ENCODE results near the gene CTAGE6. TPM values are rescaled to one million over a fixed set of nuclear protein-coding genes. Genes with fewer than 3 reads are reported as not detected.
"Not testable (repeated sequence)": the region's sequence is repeated elsewhere in the genome, so short reads cannot be mapped to it uniquely, and the experiment has no call there.

The CTAGE6 gene
- total RNA-seq, 4 donors from 2014 or later = 0.94 to 1.1 TPM; not detected in 2

GRCh38 chr7:143714581-143715454, 42.7 kb downstream of the CTAGE6 start:
- H3K4me3 ChIP-seq, H3K36me3 ChIP-seq, H3K27me3 ChIP-seq, H3K27ac ChIP-seq, H3K9me3 ChIP-seq, H3K4me1 ChIP-seq, ATAC-seq: not testable (repeated sequence)
- WGBS, 2 donors (ENCODE audit: low coverage in 1 of 2) = no CpG with 5 or more reads among the region's 11 CpGs

- not testable (repeated sequence) for H3K9me3 ChIP-seq, ATAC-seq, H3K27me3 ChIP-seq, H3K4me3 ChIP-seq, H3K27ac ChIP-seq, H3K4me1 ChIP-seq, H3K36me3 ChIP-seq
- no CpG with 5 or more reads among the region's 5 CpGs for WGBS, 2 donors (ENCODE audit: low coverage in 1 of 2)
Measured at GRCh38 chr7:143712381-143712780, 45.1 kb downstream of the CTAGE6 start.

GRCh38 chr7:143711727-143712324, 45.7 kb downstream of the CTAGE6 start:
- not testable (repeated sequence) for H3K27me3 ChIP-seq, H3K9me3 ChIP-seq, H3K4me3 ChIP-seq, ATAC-seq, H3K4me1 ChIP-seq, H3K27ac ChIP-seq, H3K36me3 ChIP-seq
- WGBS, 2 donors (ENCODE audit: low coverage in 1 of 2) = no CpG with 5 or more reads among the region's 4 CpGs

GRCh38 chr7:143709895-143710294, 47.6 kb downstream of the CTAGE6 start:
- H3K4me1 ChIP-seq, H3K4me3 ChIP-seq, ATAC-seq, H3K9me3 ChIP-seq, H3K27me3 ChIP-seq, H3K27ac ChIP-seq, H3K36me3 ChIP-seq: not testable (repeated sequence)
- no CpG with 5 or more reads among the region's 5 CpGs for WGBS, 2 donors (ENCODE audit: low coverage in 1 of 2)

Small RNA genes lying within 50 kb of the gene (small RNA-seq; reads per million reads assigned to genes)
- gene RNU6-267P = 0 reads per million in 4 donors

Other genes with a start within 250 kb of the CTAGE6 start
- not detected for gene CTAGE15, start 185.9 kb downstream of the CTAGE6 start, total RNA-seq
- 1 to 10 TPM; 1.9 to 3.4 (median 3.1) TPM for gene TCAF2, start 136.7 kb downstream of the CTAGE6 start, total RNA-seq
- 10 to 100 TPM; 34.7 to 66.7 (median 57.7) TPM for gene TCAF1, start 144.5 kb upstream of the CTAGE6 start, total RNA-seq
- not detected for gene OR2F2, start 177.5 kb upstream of the CTAGE6 start, total RNA-seq
- gene OR2F1, start 197.1 kb upstream of the CTAGE6 start, total RNA-seq = not detected
- not detected for gene OR6B1, start 242.6 kb upstream of the CTAGE6 start, total RNA-seq

All from gastroesophageal sphincter (tissue), 4 donors.